HepG2 (cell line): Measurements from ENCODE around the gene ZDHHC11. TPM values are rescaled to one million over a fixed set of nuclear protein-coding genes. Genes with fewer than 3 reads are reported as not detected.
"Not testable (repeated sequence)": the region's sequence is repeated elsewhere in the genome, so short reads cannot be mapped to it uniquely, and the experiment has no call there.

Experiments used
- ATAC-seq: fragments of 200-7000 bp; cut with Tn5 transposase; 3 replicates; pipeline ENCODE4 v1.9.1; 2020; ENCODE audit warnings: mild to moderate bottlenecking, moderate library complexity
- BruUV-seq: library from RNA; stranded (reverse); fragments of 400-500 nt; replicated peaks from 2 replicates; lab custom pipeline; 2021; lab: Mats Ljungman, UMichigan
- CTCF ChIA-PET: fragments of 300-600 bp; formaldehyde crosslinking; extraction: SDS; loops from one replicate; lab custom pipeline; 2021; ENCODE audit warnings: low total read pairs, inconsistent platforms, low intra/inter-chr PET ratio; lab: Yijun Ruan, JAX
- POLR2A ChIA-PET: fragments of 350-600 bp; sonication (Branson Sonifier 250); formaldehyde crosslinking; loops from one replicate; lab custom pipeline; 2020; ENCODE audit warnings: antibody characterized with exemption, inconsistent platforms; lab: Yijun Ruan, JAX
- DNase-seq: peaks from one replicate; pipeline ENCODE4 v3.0.0-alpha.2; 2015; ENCODE audit warnings: low spot score
- FAIRE-seq: peaks from 3 replicates; lab custom pipeline; 2011; peaks lifted over from hg19 to GRCh38; lab: Jason Lieb, UNC
- H2AFZ ChIP-seq: one replicate; pipeline ENCODE4 v1.6.1; 2011; ENCODE audit warnings: low read length, inconsistent platforms
- H3K27ac ChIP-seq: fragments of 300-600 bp; 3 replicates; pipeline ENCODE4 v1.8.0; 2011; ENCODE audit warnings: mixed run types, mild to moderate bottlenecking, mixed read lengths, low read length, inconsistent platforms; ENCODE audit not compliant: insufficient read depth; ENCODE audit errors: extremely low read length
- H3K27me3 ChIP-seq, 2 experiments: fragments of 200-600 bp in 1 of 2; 2 replicates in 1 of 2; 3 replicates in 1 of 2; pipeline versions ENCODE4 v1.6.0 to v1.8.0; 2011; ENCODE audit warnings: low read length in 2 of 2, mild to moderate bottlenecking in 2 of 2, moderate library complexity in 2 of 2, inconsistent platforms in 1 of 2; ENCODE audit not compliant: insufficient read depth in 2 of 2, control insufficient read depth in 1 of 2
- H3K36me3 ChIP-seq, 2 experiments: fragments of 200-600 bp in 1 of 2; replicated peaks in 1 of 2; 2 replicates in 1 of 2; 3 replicates in 1 of 2; pipeline versions ENCODE4 v1.5.1 to v1.8.0; 2011; ENCODE audit warnings: low read length in 2 of 2, inconsistent platforms in 1 of 2; ENCODE audit not compliant: insufficient read depth in 2 of 2, control insufficient read depth in 1 of 2
- H3K4me1 ChIP-seq: 2 replicates; pipeline ENCODE4 v1.5.1; 2012; ENCODE audit warnings: low read length, inconsistent platforms; ENCODE audit not compliant: insufficient read depth
- H3K4me2 ChIP-seq: 2 replicates; pipeline ENCODE4 v1.6.0; 2011; ENCODE audit warnings: low read depth, low read length, inconsistent platforms
- H3K4me3 ChIP-seq, 3 experiments: fragments of 200-600 bp in 1 of 3; sonication (generic), shearing (Covaris generic) in 1 of 3; replicated peaks in 1 of 3; 2 replicates each; pipeline ENCODE4 v1.5.1; 2011 to 2016; ENCODE audit warnings: low read length in 3 of 3, inconsistent platforms in 2 of 3, low read depth in 2 of 3, mild to moderate bottlenecking in 2 of 3, control low read depth in 1 of 3, mixed read lengths in 1 of 3; ENCODE audit not compliant: insufficient read depth in 1 of 3
- H3K79me2 ChIP-seq: one replicate; pipeline ENCODE4 v1.6.1; 2011; ENCODE audit warnings: low read length, inconsistent platforms; ENCODE audit not compliant: insufficient read depth
- H3K9ac ChIP-seq: 2 replicates; pipeline ENCODE4 v1.6.0; 2011; ENCODE audit warnings: mild to moderate bottlenecking, low read depth, low read length, inconsistent platforms; ENCODE audit not compliant: insufficient read depth
- H3K9me3 ChIP-seq: 2 replicates; pipeline ENCODE4 v1.5.1; 2012; ENCODE audit warnings: mild to moderate bottlenecking, low read length
- H4K20me1 ChIP-seq: 2 replicates; pipeline ENCODE4 v1.6.0; 2011; ENCODE audit warnings: inconsistent platforms, mild to moderate bottlenecking, low read length, moderate library complexity; ENCODE audit not compliant: insufficient read depth
- BHLHE40 ChIP-seq: IDR thresholded peaks from 2 replicates; pipeline ENCODE4 v1.6.1; 2011; ENCODE audit warnings: low read length, improper control_type of control experiment
- CBX2 ChIP-seq, 2 experiments: fragments of 200-600 bp in 1 of 2; sonication (generic); formaldehyde crosslinking in 1 of 2; IDR thresholded peaks; 2 replicates each; pipeline versions ENCODE4 v1.7.0 to v1.8.1; 2018 to 2022; ENCODE audit warnings: low read depth in 2 of 2, low read length in 1 of 2, mild to moderate bottlenecking in 1 of 2, missing genetic modification reagents in 1 of 2
- MLLT10 ChIP-seq: sonication (generic); formaldehyde crosslinking; IDR thresholded peaks from 2 replicates; pipeline ENCODE4 v1.4.0; 2020; ENCODE audit warnings: missing genetic modification reagents
- RNF2 ChIP-seq: fragments of 450-650 bp; conservative IDR thresholded peaks from 2 replicates; pipeline ENCODE4 v1.6.1; 2016; ENCODE audit warnings: low read depth
- ZNF12 ChIP-seq: sonication (generic); formaldehyde crosslinking; IDR thresholded peaks from 2 replicates; pipeline ENCODE4 v1.5.0; 2020; ENCODE audit warnings: missing genetic modification reagents
- ZNF788 ChIP-seq: sonication (generic); formaldehyde crosslinking; IDR thresholded peaks from 2 replicates; pipeline ENCODE4 v1.5.0; 2020; ENCODE audit warnings: mild to moderate bottlenecking, missing genetic modification reagents, borderline replicate concordance
- ZSCAN25 ChIP-seq: sonication (generic); formaldehyde crosslinking; IDR thresholded peaks from 2 replicates; pipeline ENCODE4 v1.8.0; 2022; ENCODE audit warnings: mild to moderate bottlenecking, missing genetic modification reagents
- WGBS: methylation state at CpG from one replicate; pipeline ENCODE4 v1.1.6; 2017; ENCODE audit warnings: low lambda C conversion rate; 5-methylcytosine and 5-hydroxymethylcytosine counted together
- in situ Hi-C: cut with HindIII; loops from 2 replicates; pipeline ENCODE4 v1.10.0; 2017; ENCODE audit warnings: low pct_unique_long_range_greater_than_20kb; ENCODE audit not compliant: extremely low pct_ligation_motif_present
- intact Hi-C: fragments of 100-400 bp; cut with micrococcal nuclease; formaldehyde crosslinking; loops from one replicate; pipeline ENCODE4 v1.10.0; 2022; ENCODE audit not compliant: unreplicated experiment
- polyA plus RNA-seq, 8 experiments: library from polyadenylated mRNA; depleted of rRNA in 3 of 8; stranded (reverse) in 7 of 8; unstranded in 1 of 8; fragments of >200 nt; fragmentation: Illumina TruSeq in 4 of 8; extraction: Trizol in 4 of 8; gene quantifications; 2 replicates each; pipeline versions ENCODE4 v1.2.1 to v1.2.3, GENCODE V29; 2011 to 2016; ENCODE audit warnings: low read depth in 4 of 8, missing spikeins in 1 of 8, mixed read lengths in 1 of 8; ENCODE audit not compliant: insufficient read depth in 1 of 8
- total RNA-seq, 5 experiments: library from RNA; depleted of rRNA; stranded (reverse); fragments of >200 nt; fragmentation: Illumina TruSeq; extraction: Trizol; gene quantifications; 2 replicates each; pipeline ENCODE4 v1.2.3, GENCODE V29; 2016; ENCODE audit warnings: low read depth in 1 of 5
- TF ChIP-seq, protein P1 (sequence below): fragments of 450-650 bp; IDR thresholded peaks from 2 replicates; pipeline ENCODE4 v1.6.1; 2016

The ZDHHC11 gene
- total and polyA plus RNA-seq, 2 of the 13 experiments (the other 11 are each of a cell fraction or from before 2014, with no cell fraction given) = 2.1 to 4.0 TPM

DNA sequence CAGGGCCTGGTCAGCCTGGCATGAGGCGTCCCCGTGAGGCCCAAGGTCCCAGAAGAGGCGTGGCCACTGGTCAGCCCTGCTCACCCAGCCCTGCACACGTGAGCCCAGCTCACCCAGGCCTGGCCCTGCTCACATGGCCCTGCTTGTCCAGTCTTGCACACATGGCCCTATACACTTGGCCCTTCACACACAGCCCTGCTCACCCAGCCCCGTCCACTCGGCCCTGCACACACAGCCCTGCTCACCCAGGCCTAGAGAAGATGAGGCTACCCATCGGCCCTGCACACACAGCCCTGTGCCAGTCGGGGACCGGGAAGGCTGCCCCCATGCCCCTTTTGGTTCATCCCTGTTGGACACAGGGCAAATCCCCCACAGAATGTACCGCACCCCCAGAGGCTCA lies 94.6 kb downstream of the ZDHHC11 start:
- in situ Hi-C loops = no loop called here
- 47% methylated on average over 7 of the region's 10 CpGs for WGBS

DNA sequence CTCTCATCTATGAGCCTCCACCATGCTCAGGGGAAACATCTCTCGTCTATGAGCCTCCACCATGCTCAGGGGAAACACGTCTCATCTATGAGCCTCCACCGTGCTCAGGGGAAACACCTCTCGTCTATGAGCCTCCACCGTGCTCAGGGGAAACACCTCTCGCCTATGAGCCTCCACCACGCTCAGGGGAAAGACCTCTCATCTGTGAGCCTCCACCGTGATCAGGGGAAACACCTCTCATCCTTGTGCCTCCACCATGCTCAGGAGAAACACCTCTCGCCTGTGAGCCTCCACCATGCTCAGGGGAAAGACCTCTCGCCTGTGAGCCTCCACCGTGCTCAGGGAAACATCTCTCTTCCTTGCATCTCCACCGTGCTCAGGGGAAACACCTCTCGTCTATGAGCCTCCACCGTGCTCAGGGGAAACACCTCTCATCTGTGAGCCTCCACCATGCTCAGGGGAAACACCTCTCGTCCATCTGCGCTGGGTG lies 96.6 kb downstream of the ZDHHC11 start:
- not testable (repeated sequence) for BruUV-seq, FAIRE-seq

More for the DNA sequence above, 94.6 kb downstream of the ZDHHC11 start:
- Histone ChIP-seq H4K20me1 (no peaks in the 10 kb centered on the region), H3K27me3 (peaks cover 5 to 40% of the 10 kb centered on the region in 2 experiments), H3K27ac (no peak overlapping the region), H3K9ac (peak overlapping the region; percentile 70; the same call in 1 of the 2 replicates), H3K4me1 (peaks cover 47% of the 10 kb centered on the region), H3K79me2 (no peaks in the 10 kb centered on the region), H3K36me3 (no peaks in the 10 kb centered on the region), H3K9me3 (no peaks in the 10 kb centered on the region), H3K4me2 (no peak overlapping the region), H2AFZ (no peak overlapping the region), H3K4me3 (no peak overlapping the region)
- intact Hi-C loops = no loop called here
- no peak for TF ChIP-seq MLLT10 (CRISPR knock-in tag)
- peak; percentile 74 for TF ChIP-seq RNF2
- TF ChIP-seq ZNF12 (CRISPR knock-in tag) = 0 out of 2 replicates have a peak, but pooled peaks have one; percentile 16
- TF ChIP-seq ZNF788 = no peak
- no peak; the same call in 1 of the 2 replicates for TF ChIP-seq CBX2 (IDR thresholded peaks at IDR 0.05; ENCODE audit: low read depth, low read length)
- no peak for TF ChIP-seq CBX2 (CRISPR knock-in tag; IDR thresholded peaks at IDR 0.05; ENCODE audit: low read depth)
- peak; percentile 94 for TF ChIP-seq ZSCAN25 (CRISPR knock-in tag)
- TF ChIP-seq BHLHE40 = peak; percentile 66; the same call in 1 of the 2 replicates
- TF ChIP-seq, protein P1, sequence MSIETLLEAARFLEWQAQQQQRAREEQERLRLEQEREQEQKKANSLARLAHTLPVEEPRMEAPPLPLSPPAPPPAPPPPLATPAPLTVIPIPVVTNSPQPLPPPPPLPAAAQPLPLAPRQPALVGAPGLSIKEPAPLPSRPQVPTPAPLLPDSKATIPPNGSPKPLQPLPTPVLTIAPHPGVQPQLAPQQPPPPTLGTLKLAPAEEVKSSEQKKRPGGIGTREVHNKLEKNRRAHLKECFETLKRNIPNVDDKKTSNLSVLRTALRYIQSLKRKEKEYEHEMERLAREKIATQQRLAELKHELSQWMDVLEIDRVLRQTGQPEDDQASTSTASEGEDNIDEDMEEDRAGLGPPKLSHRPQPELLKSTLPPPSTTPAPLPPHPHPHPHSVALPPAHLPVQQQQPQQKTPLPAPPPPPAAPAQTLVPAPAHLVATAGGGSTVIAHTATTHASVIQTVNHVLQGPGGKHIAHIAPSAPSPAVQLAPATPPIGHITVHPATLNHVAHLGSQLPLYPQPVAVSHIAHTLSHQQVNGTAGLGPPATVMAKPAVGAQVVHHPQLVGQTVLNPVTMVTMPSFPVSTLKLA = peak; percentile 42; the same call in 1 of the 2 replicates
- DNase-seq = no peak
- no peak for FAIRE-seq
- POLR2A ChIA-PET = no interaction called here
- BruUV-seq = no TSS peak
- ATAC-seq = peak; percentile 1; the same call in 2 of the 3 replicates
- CTCF ChIA-PET = no interaction called here

DNA sequence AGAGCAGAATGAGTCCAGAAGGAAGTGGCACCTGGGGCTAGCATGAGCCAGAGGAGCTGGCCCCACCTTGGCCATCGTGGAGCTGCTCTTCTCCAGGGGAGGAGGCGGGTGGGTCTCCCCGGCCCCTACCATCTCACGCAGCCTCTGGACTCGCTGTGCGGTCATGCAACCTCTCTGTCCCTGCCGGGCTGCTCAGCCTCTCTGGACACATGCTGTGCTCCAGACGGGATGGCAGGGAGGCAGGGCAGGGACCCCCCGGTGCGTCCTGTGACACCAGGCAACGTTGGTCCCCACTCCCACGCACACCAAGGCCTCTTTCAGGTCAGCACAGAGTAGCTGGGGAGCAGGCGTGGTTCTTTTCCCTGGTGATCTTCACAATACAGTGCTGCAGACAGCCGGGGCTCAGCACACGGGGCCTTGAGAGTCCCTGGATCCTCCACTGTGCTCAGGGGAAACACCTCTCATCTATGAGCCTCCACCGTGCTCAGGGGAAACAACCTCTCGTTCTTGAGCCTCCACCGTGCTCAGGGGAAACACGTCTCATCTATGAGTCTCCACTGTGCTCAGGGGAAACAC lies 97.1 kb downstream of the ZDHHC11 start:
- intact Hi-C loops, H4K20me1 ChIP-seq, H3K79me2 ChIP-seq, DNase-seq, in situ Hi-C loops, FAIRE-seq, ATAC-seq, H3K4me2 ChIP-seq, CTCF ChIA-PET, BruUV-seq, H3K9me3 ChIP-seq, POLR2A ChIA-PET, H3K9ac ChIP-seq, H3K27ac ChIP-seq, H2AFZ ChIP-seq, H3K36me3 ChIP-seq, H3K4me3 ChIP-seq: not testable (repeated sequence)
- 29% methylated on average over 14 of the region's 19 CpGs for WGBS
- peaks cover 3 to 24% of the 10 kb centered on the region in 2 experiments; a peak in 3 of 5 replicates for H3K27me3 ChIP-seq
- peaks cover 28% of the 10 kb centered on the region for H3K4me1 ChIP-seq

More for the DNA sequence above, 96.6 kb downstream of the ZDHHC11 start:
- in situ Hi-C loops, H3K4me2 ChIP-seq, H3K9ac ChIP-seq, POLR2A ChIA-PET, DNase-seq, H3K9me3 ChIP-seq, H2AFZ ChIP-seq, H3K79me2 ChIP-seq, ATAC-seq, intact Hi-C loops, H3K4me3 ChIP-seq, CTCF ChIA-PET, H3K27ac ChIP-seq, H3K36me3 ChIP-seq, H4K20me1 ChIP-seq: not testable (repeated sequence)
- H3K27me3 ChIP-seq = peaks cover 3 to 23% of the 10 kb centered on the region in 2 experiments; a peak in 4 of 5 replicates
- peaks cover 33% of the 10 kb centered on the region for H3K4me1 ChIP-seq
- WGBS = 28% methylated on average over 16 of the region's 16 CpGs
